Ureter (tissue), 1 donor: ENCODE results near the gene CSNK1G1. TPM values are rescaled to one million over a fixed set of nuclear protein-coding genes. Genes with fewer than 3 reads are reported as not detected.
"Not testable (repeated sequence)": the region's sequence is repeated elsewhere in the genome, so short reads cannot be mapped to it uniquely, and the experiment has no call there.

Source experiments
- DNase-seq: peaks from one replicate; pipeline ENCODE4 v3.0.0-alpha.2; 2020; ENCODE audit warnings: low spot score
- total RNA-seq: library from RNA; stranded (reverse); gene quantifications from one replicate; pipeline ENCODE4 v1.2.4, GENCODE V29; 2023
- donor health status: DM: yes; HTN: yes; CAD: no.

The CSNK1G1 gene
- total RNA-seq, 1 donor from 2014 or later = 29.5 TPM

DNA sequence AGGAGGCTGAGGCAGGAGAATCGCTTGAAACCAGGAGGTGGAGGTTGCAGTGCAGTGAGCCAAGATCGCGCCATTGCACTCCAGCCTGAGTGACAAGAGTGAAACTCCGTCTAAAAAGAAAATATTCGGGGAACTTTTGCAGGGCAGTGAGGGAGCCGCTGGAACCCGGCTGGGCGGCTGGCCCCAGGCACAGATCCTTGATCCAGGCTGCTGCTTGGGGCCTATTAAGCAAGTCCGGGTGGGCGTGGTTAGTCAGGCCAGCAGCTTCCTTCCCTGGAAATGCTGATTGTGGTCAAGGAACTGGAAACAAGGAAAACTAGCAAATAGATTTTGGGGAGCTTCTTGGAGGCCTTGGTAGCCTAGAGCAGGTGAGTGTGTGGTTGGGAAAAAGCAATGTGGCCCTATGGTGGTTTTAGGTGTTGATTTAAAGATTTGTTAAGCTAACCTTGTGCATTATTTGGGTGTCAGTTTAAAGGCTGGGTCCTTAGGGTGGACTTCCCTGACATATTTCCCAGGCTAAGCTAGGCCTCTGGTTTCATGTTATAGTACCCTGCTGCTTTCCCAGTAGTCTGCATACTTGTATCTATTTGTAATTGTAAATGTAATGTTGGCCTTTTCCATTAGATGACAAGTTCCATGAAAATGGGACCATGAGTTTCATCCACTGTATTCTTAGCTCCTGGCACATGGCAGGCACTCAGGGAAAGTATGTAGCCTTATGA is 222.2 kb downstream of the CSNK1G1 start:
- no peak for DNase-seq

DNA sequence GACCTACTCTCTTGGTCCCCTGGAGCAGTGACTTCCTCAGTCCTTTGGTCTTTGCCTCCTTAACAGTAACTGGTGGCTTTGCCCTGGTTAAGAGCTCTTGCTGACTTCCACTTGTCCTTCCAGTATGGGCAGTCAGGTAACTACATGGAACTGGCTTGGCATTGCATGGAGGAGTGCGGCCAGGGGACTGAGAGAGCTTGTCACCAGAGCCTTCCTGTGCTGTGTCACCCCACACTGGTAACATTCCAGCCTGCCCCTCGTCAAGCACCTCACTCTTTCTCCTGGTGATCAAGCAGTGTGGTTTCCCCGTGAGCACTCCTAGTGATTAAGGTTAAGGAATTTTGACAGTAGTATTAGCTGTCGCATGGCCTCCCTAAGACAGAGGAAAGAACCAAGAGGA is 223.8 kb downstream of the CSNK1G1 start:
- no peak for DNase-seq

DNA sequence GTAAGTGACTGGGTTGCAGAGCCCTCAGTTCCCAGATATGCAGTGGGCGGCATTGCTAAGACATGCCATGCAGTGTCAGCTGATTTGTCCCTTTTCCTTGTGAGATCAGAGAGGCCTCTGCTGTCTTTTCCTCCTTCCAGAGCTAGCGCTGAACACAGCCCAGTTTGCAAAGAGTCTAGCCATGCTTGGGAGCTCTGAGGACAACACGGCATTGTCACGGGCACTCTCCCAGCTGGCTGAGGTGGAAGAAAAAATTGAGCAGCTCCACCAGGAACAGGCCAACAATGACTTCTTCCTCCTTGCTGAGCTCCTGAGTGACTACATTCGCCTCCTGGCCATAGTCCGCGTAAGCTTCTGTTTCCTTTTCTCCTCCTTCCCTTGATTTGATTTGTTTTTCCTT is 224.4 kb downstream of the CSNK1G1 start:
- DNase-seq = no peak

DNA sequence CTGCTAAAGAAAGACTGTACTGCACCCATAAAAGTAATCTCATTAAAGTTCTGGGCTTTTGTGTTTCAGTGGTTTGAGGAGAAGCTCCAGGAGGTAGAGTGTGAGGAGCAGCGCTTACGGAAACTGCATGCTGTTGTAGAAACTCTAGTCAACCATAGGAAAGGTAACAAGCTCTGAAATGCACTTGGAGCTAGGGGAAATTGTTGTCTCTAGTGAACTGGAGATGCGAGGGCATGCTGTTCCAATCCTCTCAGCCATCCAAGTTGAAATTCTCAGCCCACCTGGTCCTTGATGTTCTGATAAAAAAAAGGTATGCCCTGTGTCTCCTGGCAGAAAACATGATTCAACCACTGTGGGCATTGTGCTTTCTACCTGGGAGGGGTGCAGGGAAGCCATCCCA is 225.8 kb downstream of the CSNK1G1 start:
- no peak for DNase-seq

DNA sequence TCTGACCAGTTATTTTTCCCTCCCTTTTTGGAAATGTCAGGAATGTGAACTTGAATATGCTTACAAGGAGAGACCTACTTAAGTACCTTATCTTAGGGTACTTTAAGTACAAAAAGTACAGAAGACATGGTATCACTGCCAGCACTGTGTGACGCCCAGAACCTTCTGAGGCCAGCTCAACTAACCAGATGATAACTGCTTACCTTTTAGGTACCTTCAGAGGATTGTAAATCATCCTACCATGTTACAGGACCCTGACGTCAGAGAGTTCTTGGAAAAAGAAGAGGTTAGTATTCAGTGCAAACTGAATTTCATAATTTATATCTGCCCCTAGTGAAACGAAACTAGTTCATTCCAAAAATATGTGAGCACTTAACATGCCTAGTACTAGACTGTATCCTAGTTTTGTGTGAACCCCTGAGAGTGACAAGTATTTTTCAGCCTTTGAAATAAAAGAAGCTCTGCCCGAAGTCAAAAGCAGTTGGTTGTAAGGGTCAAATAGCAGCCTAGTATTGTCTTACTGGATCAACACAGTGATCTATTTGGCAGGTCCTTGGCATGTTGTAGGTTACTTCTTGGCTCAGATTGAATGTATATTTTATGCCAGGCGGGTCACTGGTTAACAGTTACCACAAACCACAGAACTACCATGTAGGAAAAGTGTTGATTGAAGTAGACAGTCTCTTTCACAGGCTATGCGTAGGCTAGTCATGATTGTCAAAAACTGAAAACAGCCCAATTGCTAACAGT is 228.3 kb downstream of the CSNK1G1 start:
- DNase-seq = no peak

DNA sequence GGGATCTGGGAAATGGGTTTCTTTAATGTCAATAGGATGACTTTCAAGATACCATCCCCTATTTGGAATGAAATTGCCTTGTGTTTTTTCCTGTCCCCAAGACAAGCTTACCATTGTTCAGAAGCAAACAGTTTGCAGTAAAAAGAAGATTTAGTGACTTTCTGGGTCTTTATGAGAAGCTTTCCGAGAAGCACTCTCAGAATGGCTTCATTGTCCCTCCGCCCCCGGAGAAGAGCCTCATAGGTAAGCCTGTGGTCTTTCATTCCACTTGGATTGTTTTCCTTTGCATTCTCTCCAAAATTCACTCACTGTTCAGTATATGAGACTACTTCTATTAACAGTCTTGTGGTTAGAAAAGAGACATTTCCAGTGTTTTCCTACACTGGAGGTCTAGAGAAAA is 230.0 kb downstream of the CSNK1G1 start:
- DNase-seq = no peak

DNA sequence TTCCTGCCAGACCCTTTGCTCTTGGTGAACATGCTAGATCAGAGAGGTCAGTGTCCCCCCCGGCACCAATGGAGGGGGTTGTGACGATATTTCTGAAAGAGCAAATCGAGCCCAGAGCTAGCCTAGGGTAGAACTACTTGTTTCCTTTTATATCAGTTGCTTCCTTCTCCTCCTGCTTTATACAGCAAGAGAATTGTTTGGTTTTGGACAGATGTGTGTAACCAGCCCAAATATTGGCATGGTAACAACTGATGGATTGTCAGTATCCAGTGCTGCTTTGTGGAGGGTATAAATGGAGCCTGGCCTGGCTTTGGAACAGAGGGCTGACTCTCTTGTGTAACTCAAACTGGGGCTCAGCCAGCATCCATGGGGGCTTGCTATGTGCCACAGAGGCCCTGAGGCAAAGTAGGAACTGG is 233.0 kb downstream of the CSNK1G1 start:
- DNase-seq = no peak

DNA sequence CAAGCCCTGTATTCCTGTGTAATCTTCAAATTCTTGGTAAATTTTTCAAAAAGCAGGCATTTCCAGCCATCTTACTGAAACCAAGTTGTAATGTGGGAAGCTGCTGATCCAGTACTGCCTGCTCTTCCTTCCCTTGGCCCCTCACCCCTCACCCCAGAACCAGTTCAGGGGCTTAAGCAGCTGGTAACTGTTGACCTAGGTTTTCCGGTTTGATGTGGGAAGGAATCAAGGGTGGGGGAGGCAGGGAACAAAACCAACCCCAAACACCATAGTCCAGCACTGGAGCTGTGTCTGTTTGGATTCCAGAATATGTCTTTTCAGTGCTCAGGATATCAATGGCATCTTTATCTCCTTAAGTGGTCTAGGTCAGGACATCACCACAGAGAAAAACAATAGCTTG is 233.5 kb downstream of the CSNK1G1 start:
- DNase-seq = no peak

DNA sequence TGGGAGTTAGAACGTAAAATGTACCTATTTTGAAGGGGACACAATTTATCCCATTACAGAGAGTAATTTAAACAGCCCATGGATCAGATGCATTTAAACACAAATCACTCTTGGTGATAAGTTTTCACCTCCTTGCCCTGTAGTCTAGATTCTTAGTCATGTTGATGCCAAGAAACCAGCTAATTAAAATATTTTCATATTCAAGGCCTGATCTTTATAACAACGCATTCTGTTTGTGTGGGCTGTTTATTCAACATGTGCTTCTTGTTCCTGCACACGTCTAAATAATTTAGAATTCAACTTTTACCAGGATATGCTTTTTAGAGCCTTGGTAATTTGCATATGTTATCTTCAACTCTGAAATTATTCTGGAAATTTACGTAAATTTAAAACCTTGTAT is 234.4 kb downstream of the CSNK1G1 start:
- no peak for DNase-seq

DNA sequence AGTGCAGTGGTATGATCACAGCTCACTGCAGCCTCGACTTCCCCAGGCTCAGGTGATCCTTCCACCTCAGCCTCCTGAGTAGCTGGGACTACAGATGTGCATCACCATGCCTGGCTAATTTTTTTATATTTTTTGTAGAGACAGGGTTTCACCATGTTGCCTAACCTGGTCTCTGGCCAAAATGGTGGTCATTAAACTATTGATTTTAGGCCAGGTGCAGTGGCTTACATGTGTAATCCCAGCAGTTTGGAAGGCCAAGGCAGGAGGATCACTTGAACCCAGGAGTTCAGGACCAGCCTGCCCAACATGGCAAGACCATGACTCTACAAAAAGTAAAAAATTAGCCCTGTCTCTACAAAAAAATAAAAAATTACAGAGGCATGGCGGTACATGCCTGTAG is 235.7 kb downstream of the CSNK1G1 start:
- not testable (repeated sequence) for DNase-seq

DNA sequence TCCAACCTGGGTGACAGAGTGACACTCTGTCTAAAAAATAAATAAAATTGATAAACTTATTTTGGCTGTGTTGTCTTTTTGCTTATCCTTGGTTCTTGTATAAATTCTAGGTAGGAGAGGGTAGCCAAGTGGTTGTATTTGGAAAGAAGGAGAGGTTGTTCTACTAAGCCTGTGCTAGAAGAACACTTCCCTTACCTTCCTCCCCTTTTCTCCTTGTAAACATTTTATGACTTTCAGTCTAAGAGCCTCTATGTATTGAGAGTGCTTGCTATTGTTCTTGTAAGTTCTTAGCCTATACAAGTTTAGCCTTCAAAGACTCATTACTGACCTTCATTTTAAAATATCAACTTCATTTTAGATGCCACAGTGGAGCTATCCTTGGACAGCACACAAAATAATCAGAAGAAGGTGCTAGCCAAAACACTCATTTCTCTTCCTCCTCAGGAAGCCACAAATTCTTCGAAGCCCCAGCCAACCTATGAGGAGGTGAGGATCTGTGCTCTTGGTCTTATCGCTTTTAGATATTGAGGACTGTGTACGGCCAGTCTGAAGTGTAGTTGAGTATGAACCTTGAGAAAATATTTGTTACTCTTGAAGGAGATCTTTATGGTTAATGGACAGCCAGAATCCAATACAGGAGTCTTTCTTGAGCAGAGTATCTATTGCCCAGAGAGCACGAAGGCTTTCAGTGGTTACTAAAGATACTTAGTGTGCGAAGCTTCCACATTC is 238.1 kb downstream of the CSNK1G1 start:
- DNase-seq = no peak

Other genes starting within 250 kb of the CSNK1G1 start
- gene SNX22, start 204.4 kb downstream of the CSNK1G1 start, total RNA-seq = 0.31 TPM
- gene PPIB, start 193.2 kb downstream of the CSNK1G1 start, total RNA-seq = 380 TPM
- 1.8 TPM for gene PCLAF, start 25.3 kb upstream of the CSNK1G1 start, total RNA-seq
- 31.7 TPM for gene TRIP4, start 31.7 kb upstream of the CSNK1G1 start, total RNA-seq
- gene ZNF609, start 104.4 kb upstream of the CSNK1G1 start, total RNA-seq = 55.1 TPM